ENCODE measurements around the gene MEX3A.

Gene MEX3A

GRCh38 chr1:156025876-156026275 is 56.4 kb downstream of the MEX3A start:
- H3K4me1 Mint-ChIP-seq (ENCODE audit: low read depth), result peaks cover 10% of the 10 kb centered on the region
- H3K4me3 Mint-ChIP-seq, result no peak overlapping the region
- H3K27me3 Mint-ChIP-seq, result peaks cover 31% of the 10 kb centered on the region
- H3K27ac Mint-ChIP-seq, result no peak overlapping the region
- H3K36me3 Mint-ChIP-seq (ENCODE audit: low read depth), result no peaks in the 10 kb centered on the region
- no peaks in the 10 kb centered on the region for H3K9me3 Mint-ChIP-seq
- intact Hi-C loops (cut with micrococcal nuclease), result no loop called here

GRCh38 chr1:156024801-156025200 is 57.5 kb downstream of the MEX3A start:
- Mint-ChIP-seq H3K9me3 (no peaks in the 10 kb centered on the region), H3K27me3 (peaks cover 31% of the 10 kb centered on the region), H3K4me3 (no peak overlapping the region), H3K36me3 (ENCODE audit: low read depth) (peaks cover 10% of the 10 kb centered on the region), H3K27ac (no peak overlapping the region), H3K4me1 (ENCODE audit: low read depth) (peaks cover 17% of the 10 kb centered on the region)
- intact Hi-C loops (cut with micrococcal nuclease), result no loop called here
